ENCODE measurements around the gene TUBGCP6. TPM values are rescaled to one million over a fixed set of nuclear protein-coding genes. Genes with fewer than 3 reads are reported as not detected.

The TUBGCP6 gene
- total RNA-seq, 4 donors from 2014 or later: 51.5 to 163 (median 111) TPM

DNA sequence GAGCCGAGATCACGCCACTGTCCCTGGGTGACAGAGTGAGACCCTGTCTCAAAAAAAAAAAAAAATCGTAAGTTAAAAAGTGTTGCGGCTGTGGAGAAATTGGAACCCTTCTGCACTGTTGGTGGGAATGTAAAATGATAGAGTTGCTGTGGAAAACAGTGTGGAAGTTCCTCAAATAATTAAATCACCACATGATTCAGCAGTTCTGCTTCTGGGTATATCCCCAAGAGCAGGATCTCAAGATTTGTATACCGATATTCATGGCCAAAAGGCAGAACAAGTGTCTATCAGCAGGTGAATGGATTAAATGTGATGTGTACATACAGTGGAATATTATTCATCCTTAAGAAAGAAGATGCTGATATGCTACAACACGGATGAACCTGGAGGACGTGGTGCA, 40.3 kb downstream of the TUBGCP6 start:
- H3K36me3 ChIP-seq: peaks cover 0 to 32% (median 0%) of the 10 kb centered on the region in 3 donors
- no peak for DNase-seq
- TF ChIP-seq, protein P1, sequence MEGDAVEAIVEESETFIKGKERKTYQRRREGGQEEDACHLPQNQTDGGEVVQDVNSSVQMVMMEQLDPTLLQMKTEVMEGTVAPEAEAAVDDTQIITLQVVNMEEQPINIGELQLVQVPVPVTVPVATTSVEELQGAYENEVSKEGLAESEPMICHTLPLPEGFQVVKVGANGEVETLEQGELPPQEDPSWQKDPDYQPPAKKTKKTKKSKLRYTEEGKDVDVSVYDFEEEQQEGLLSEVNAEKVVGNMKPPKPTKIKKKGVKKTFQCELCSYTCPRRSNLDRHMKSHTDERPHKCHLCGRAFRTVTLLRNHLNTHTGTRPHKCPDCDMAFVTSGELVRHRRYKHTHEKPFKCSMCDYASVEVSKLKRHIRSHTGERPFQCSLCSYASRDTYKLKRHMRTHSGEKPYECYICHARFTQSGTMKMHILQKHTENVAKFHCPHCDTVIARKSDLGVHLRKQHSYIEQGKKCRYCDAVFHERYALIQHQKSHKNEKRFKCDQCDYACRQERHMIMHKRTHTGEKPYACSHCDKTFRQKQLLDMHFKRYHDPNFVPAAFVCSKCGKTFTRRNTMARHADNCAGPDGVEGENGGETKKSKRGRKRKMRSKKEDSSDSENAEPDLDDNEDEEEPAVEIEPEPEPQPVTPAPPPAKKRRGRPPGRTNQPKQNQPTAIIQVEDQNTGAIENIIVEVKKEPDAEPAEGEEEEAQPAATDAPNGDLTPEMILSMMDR (IDR thresholded peaks at IDR 0.05): no peak
- TF ChIP-seq POLR2A (IDR thresholded peaks at IDR 0.05): no peak
- peak overlapping the region in 1 of 4 donors; percentile 16 for H3K4me3 ChIP-seq
- H3K27ac ChIP-seq: no peak overlapping the region
- H3K9me3 ChIP-seq: no peaks in the 10 kb centered on the region
- H3K27me3 ChIP-seq: no peaks in the 10 kb centered on the region
- peaks cover 0 to 31% (median 8%) of the 10 kb centered on the region in 4 donors for H3K4me1 ChIP-seq

- H3K27ac ChIP-seq: no peak overlapping the region
- peaks cover 0 to 27% (median 8%) of the 10 kb centered on the region in 4 donors for H3K4me1 ChIP-seq
- H3K36me3 ChIP-seq: peaks cover 0 to 30% (median 0%) of the 10 kb centered on the region in 3 donors
- DNase-seq: no peak
- H3K9me3 ChIP-seq: no peaks in the 10 kb centered on the region
- no peaks in the 10 kb centered on the region for H3K27me3 ChIP-seq
- H3K4me3 ChIP-seq: no peak overlapping the region
- TF ChIP-seq, protein P1 (IDR thresholded peaks at IDR 0.05): no peak
- TF ChIP-seq POLR2A (IDR thresholded peaks at IDR 0.05): no peak
Observed at GRCh38 chr22:50203288-50203687, 41.5 kb downstream of the TUBGCP6 start.

GRCh38 chr22:50202130-50202666, 42.6 kb downstream of the TUBGCP6 start:
- TF ChIP-seq, protein P1 (IDR thresholded peaks at IDR 0.05): no peak
- no peak for TF ChIP-seq POLR2A (IDR thresholded peaks at IDR 0.05)
- H3K4me1 ChIP-seq: peaks cover 0 to 22% (median 8%) of the 10 kb centered on the region in 4 donors
- H3K36me3 ChIP-seq: peaks cover 0 to 31% (median 0%) of the 10 kb centered on the region in 3 donors
- H3K4me3 ChIP-seq: peak overlapping the region; percentile 90 to 96 (median 95)
- H3K27me3 ChIP-seq: no peaks in the 10 kb centered on the region
- no peaks in the 10 kb centered on the region for H3K9me3 ChIP-seq
- H3K27ac ChIP-seq: peak overlapping the region in 1 of 4 donors; percentile 86
- no peak for DNase-seq

GRCh38 chr22:50201191-50202129, 43.4 kb downstream of the TUBGCP6 start:
- H3K4me3 ChIP-seq: peak overlapping the region; percentile 90 to 96 (median 95)
- H3K36me3 ChIP-seq: peaks cover 0 to 28% (median 0%) of the 10 kb centered on the region in 3 donors
- DNase-seq: peak in 1 of 3 donors; percentile 71
- H3K4me1 ChIP-seq: peaks cover 0 to 21% (median 8%) of the 10 kb centered on the region in 4 donors
- peak overlapping the region; percentile 77 to 95 (median 89) for H3K27ac ChIP-seq
- H3K9me3 ChIP-seq: no peaks in the 10 kb centered on the region
- no peaks in the 10 kb centered on the region for H3K27me3 ChIP-seq
- TF ChIP-seq POLR2A (IDR thresholded peaks at IDR 0.05): peak in 1 of 2 donors; percentile 18
- TF ChIP-seq, protein P1 (IDR thresholded peaks at IDR 0.05): no peak

DNA sequence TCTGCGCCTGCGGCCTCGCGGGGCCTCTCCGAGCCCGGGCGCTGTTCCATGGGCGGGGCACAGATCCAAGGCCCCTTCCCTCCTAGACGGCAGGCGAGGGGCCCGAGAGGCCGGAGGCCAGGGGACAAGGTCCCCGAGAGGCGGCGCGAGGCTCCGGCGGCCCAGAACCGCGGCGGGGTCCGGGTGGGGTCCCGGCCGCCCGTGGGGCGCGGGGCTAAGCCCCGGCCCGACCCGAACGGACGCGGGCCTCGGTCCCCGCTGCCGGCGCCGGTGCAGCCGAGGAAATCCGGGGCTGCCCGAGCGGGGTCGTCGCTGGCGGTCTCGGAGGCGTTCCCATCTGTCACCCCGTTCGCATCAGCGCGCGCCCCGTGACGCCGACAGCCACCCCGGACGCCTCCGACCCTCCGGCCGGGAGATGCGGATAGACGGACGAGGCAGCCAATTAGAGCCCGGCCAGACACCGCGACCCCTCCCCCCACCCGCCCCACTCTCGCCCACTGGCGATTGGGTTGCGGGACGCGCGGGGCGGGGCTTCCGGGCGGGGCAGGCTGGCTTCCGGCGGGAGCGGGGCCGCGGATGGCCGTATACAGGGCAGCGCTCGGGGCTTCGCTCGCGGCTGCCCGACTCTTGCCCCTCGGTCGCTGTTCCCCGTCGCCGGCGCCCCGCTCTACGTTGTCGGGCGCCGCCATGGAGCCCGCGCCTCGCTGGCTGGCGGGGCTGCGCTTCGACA, 44.2 kb downstream of the TUBGCP6 start, which contains the start of gene SELENOO:
Gene SELENOO (plus strand): TSS at position 551 of the 730 bp plus-strand sequence. CDS start 26 bp downstream, at position 577.
- Histone ChIP-seq H3K4me1 (peaks cover 0 to 21% (median 8%) of the 10 kb centered on the region in 4 donors), H3K27ac (peak within 1 kb of the TSS; percentile 77 to 95 (median 89)), H3K36me3 (peaks cover 0 to 32% (median 0%) of the 10 kb centered on the region in 3 donors), H3K27me3 (no peaks in the 10 kb centered on the region), H3K4me3 (peak within 1 kb of the TSS; percentile 90 to 96 (median 95)), H3K9me3 (no peaks in the 10 kb centered on the region)
- TF ChIP-seq, protein P1 (IDR thresholded peaks at IDR 0.05): no peak
- TF ChIP-seq POLR2A (IDR thresholded peaks at IDR 0.05): peak; percentile 80 to 81
- peak; percentile 92 to 98 (median 96) for DNase-seq
